NCI-H1417 (cell line): ENCODE measurements around the gene DNAJB5.
"Not testable (repeated sequence)": the region's sequence is repeated elsewhere in the genome, so short reads cannot be mapped to it uniquely, and the experiment has no call there.

Experiments
- DNase-seq, 3 experiments: peaks; one replicate each; lab custom pipeline; 2025; lab: John Stamatoyannopoulos, UW

The DNAJB5 gene

GRCh38 chr9:35000535-35001284, 11.2 kb downstream of the DNAJB5 start:
- no peak for DNase-seq

- DNase-seq, result no peak
These were observed 11.7 kb downstream of the DNAJB5 start for GRCh38 chr9:35001285-35001677.

GRCh38 chr9:35001803-35002502, 12.4 kb downstream of the DNAJB5 start:
- peak in 1 of 3 experiments; percentile 1 for DNase-seq

GRCh38 chr9:35002623-35003022, 13.1 kb downstream of the DNAJB5 start:
- no peak for DNase-seq

GRCh38 chr9:35004299-35004698, 14.8 kb downstream of the DNAJB5 start:
- DNase-seq, result not testable (repeated sequence)

- DNase-seq, result no peak
These were observed 20.9 kb downstream of the DNAJB5 start for GRCh38 chr9:35010351-35010958.

- DNase-seq, result no peak
These were observed 25.0 kb downstream of the DNAJB5 start for GRCh38 chr9:35014517-35014916.

GRCh38 chr9:35023443-35023842, 33.9 kb downstream of the DNAJB5 start:
- not testable (repeated sequence) for DNase-seq

GRCh38 chr9:35026671-35027070, 37.1 kb downstream of the DNAJB5 start:
- DNase-seq, result no peak

GRCh38 chr9:35027374-35027773, 37.8 kb downstream of the DNAJB5 start:
- DNase-seq, result no peak

- no peak for DNase-seq
These were observed 38.3 kb downstream of the DNAJB5 start for GRCh38 chr9:35027860-35028259.

- no peak for DNase-seq
These were observed 38.8 kb downstream of the DNAJB5 start for GRCh38 chr9:35028341-35028740.

GRCh38 chr9:35029241-35029640, 39.7 kb downstream of the DNAJB5 start:
- no peak for DNase-seq

GRCh38 chr9:35029852-35030251, 40.3 kb downstream of the DNAJB5 start:
- DNase-seq, result no peak

- DNase-seq, result no peak
These were observed 43.6 kb downstream of the DNAJB5 start for GRCh38 chr9:35033101-35033500.

GRCh38 chr9:35035851-35036701, 46.5 kb downstream of the DNAJB5 start:
- no peak for DNase-seq

- DNase-seq, result no peak
These were observed 52.6 kb downstream of the DNAJB5 start for GRCh38 chr9:35042081-35042604.

- DNase-seq, result no peak
These were observed 53.5 kb downstream of the DNAJB5 start for GRCh38 chr9:35042891-35043545.

- DNase-seq, result no peak
These were observed 54.5 kb downstream of the DNAJB5 start for GRCh38 chr9:35044071-35044470.
